ENCODE measurements around the gene NPM3. TPM values are rescaled to one million over a fixed set of nuclear protein-coding genes. Genes with fewer than 3 reads are reported as not detected.

The NPM3 gene
- total RNA-seq, 1 donor from 2014 or later, result 45.2 TPM

DNA sequence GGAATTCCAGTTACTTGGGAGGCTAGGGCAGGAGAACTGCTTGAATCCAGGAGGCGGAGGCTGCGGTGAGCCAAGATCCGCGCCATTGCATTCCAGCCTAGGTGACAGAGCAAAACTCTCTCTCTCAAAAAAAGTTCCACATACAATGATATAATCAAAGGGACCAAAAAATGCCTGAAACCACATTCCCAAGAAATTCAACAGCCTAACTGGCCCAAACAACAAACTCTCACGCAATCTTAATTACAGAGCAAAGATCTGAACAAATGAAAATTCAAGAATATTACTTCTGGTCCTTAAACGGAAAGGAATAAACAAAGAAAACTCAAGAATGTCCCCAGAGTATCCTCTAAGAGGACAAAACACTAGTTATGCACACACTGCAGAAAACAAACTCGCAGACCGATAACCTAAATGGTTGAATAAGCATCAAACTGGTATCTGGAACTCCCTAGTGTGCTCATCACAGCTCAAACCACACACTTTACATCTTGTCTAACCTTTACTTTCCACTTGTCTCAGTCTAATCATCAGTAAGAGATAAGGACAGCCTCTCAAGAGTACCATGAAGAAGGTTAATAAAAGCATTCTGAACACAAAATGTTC, 31.3 kb upstream of the NPM3 start:
- DNase-seq (ENCODE audit: low spot score in 2 of 2, unreplicated experiment in 2 of 2), result no peak
- peaks cover 39% of the 10 kb centered on the region for H3K4me1 Mint-ChIP-seq
- no peaks in the 10 kb centered on the region for H3K27me3 Mint-ChIP-seq (ENCODE audit: low read depth)
- peak overlapping the region; percentile 69 for H3K27ac Mint-ChIP-seq
- TF ChIP-seq, protein P1, sequence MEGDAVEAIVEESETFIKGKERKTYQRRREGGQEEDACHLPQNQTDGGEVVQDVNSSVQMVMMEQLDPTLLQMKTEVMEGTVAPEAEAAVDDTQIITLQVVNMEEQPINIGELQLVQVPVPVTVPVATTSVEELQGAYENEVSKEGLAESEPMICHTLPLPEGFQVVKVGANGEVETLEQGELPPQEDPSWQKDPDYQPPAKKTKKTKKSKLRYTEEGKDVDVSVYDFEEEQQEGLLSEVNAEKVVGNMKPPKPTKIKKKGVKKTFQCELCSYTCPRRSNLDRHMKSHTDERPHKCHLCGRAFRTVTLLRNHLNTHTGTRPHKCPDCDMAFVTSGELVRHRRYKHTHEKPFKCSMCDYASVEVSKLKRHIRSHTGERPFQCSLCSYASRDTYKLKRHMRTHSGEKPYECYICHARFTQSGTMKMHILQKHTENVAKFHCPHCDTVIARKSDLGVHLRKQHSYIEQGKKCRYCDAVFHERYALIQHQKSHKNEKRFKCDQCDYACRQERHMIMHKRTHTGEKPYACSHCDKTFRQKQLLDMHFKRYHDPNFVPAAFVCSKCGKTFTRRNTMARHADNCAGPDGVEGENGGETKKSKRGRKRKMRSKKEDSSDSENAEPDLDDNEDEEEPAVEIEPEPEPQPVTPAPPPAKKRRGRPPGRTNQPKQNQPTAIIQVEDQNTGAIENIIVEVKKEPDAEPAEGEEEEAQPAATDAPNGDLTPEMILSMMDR (IDR thresholded peaks at IDR 0.05; ENCODE audit: unreplicated experiment), result no peak
- peak overlapping the region; percentile 98 for H3K4me3 Mint-ChIP-seq
- no peaks in the 10 kb centered on the region for H3K9me3 Mint-ChIP-seq
- H3K36me3 Mint-ChIP-seq, result peaks cover 9% of the 10 kb centered on the region

DNA sequence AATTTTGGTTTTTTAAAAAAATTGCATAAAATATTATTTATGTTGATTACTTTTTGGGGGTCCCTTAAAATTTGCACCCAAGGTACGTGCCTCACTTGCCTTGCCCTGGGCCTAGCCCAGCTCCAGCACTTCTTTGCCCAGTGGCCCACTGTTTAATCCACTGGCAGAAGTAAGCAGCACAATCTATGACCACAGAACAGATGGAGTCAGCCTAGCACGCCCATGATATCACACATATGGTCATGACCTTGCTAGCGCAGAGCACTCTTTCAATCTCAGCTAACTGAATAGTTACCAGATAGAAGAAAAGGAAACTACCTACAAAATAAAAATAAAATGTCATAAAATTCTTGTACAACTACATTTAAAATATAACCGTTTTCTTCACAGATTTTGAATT, 29.4 kb upstream of the NPM3 start:
- no peaks in the 10 kb centered on the region for H3K9me3 Mint-ChIP-seq
- no peak for DNase-seq (ENCODE audit: low spot score in 2 of 2, unreplicated experiment in 2 of 2)
- H3K27ac Mint-ChIP-seq, result no peak overlapping the region
- H3K4me1 Mint-ChIP-seq, result peaks cover 30% of the 10 kb centered on the region
- H3K4me3 Mint-ChIP-seq, result no peak overlapping the region
- peaks cover 14% of the 10 kb centered on the region for H3K36me3 Mint-ChIP-seq
- H3K27me3 Mint-ChIP-seq (ENCODE audit: low read depth), result no peaks in the 10 kb centered on the region
- TF ChIP-seq, protein P1 (IDR thresholded peaks at IDR 0.05; ENCODE audit: unreplicated experiment), result no peak

DNA sequence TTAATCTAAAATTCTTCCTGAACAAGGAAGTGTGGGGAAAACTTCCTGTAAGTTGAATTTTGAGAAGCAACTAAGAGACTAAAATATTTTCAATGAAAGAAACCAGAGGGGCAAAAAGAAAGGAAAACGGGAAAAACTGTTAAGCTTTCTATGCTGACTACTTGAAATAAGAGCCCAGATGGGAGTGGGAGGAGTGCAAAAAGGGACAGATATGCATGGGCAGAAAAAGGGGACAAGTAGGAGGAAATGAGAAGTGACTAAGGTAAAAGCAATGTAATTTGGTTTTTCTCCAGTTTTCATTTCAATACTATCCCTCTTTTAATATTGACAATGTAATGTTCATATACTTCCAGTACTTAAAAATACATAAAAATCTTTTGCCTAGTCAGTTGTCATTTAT, 23.9 kb upstream of the NPM3 start:
- TF ChIP-seq, protein P1 (IDR thresholded peaks at IDR 0.05; ENCODE audit: unreplicated experiment), result no peak
- no peaks in the 10 kb centered on the region for H3K4me1 Mint-ChIP-seq
- peaks cover 30% of the 10 kb centered on the region for H3K36me3 Mint-ChIP-seq
- H3K27me3 Mint-ChIP-seq (ENCODE audit: low read depth), result no peaks in the 10 kb centered on the region
- no peak for DNase-seq (ENCODE audit: low spot score in 2 of 2, unreplicated experiment in 2 of 2)
- H3K9me3 Mint-ChIP-seq, result no peaks in the 10 kb centered on the region
- no peak overlapping the region for H3K4me3 Mint-ChIP-seq
- no peak overlapping the region for H3K27ac Mint-ChIP-seq

DNA sequence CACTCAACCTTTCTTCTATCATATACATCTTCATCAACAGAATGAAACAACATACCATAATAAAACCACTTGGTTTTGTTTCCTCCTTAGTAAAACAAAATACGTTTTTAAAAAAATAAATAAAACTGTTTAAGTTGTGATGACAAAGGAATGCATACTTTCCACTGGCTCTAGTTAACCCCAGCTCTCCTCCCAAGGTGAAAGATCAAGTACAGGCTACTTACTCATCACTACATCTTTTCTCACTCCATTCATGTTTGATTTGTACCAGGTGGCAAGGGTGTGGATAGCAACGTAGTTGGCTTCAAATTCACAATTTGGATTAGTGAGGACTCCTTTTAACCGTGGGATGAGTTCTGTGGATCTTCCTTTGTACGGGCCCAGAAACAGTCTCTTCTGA, 20.3 kb upstream of the NPM3 start:
- Mint-ChIP-seq H3K36me3 (peaks cover 39% of the 10 kb centered on the region), H3K4me3 (no peak overlapping the region), H3K9me3 (no peaks in the 10 kb centered on the region), H3K4me1 (no peaks in the 10 kb centered on the region), H3K27me3 (ENCODE audit: low read depth) (no peaks in the 10 kb centered on the region), H3K27ac (no peak overlapping the region)
- DNase-seq (ENCODE audit: low spot score in 2 of 2, unreplicated experiment in 2 of 2), result no peak
- TF ChIP-seq, protein P1 (IDR thresholded peaks at IDR 0.05; ENCODE audit: unreplicated experiment), result no peak

DNA sequence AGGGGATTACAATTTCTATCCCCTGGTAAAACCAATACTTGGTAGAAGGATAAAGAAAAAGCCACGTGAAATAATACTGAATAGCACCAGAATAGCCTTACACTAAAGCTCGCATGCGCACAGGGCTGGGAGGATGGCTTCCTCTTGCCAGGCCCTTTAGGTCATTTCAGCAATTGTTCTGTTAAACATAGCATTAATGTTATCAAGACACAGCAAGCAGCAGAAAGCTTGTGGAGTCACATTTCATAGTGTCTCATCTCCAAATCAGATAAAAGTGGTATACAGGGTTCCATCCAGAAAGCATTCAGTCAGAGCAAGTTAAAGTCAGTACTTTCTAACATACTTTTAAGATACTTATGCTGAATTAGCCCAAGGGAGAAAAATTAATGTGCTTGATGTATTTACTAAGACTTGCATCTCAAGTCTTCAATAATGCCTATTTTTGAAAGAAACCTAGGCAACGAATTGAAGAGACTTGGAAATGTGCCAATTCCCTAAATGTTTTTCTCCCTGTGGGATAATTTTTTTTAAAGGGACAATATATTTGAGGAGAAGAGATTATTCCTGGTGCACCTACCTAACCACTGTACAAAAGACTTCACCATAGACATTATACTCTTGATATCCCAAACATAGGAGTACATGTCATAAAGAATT, 14.3 kb upstream of the NPM3 start:
- no peak overlapping the region for H3K4me3 Mint-ChIP-seq
- TF ChIP-seq, protein P1 (IDR thresholded peaks at IDR 0.05; ENCODE audit: unreplicated experiment), result no peak
- peak overlapping the region; percentile 30 for H3K27ac Mint-ChIP-seq
- no peaks in the 10 kb centered on the region for H3K27me3 Mint-ChIP-seq (ENCODE audit: low read depth)
- H3K4me1 Mint-ChIP-seq, result no peaks in the 10 kb centered on the region
- H3K9me3 Mint-ChIP-seq, result no peaks in the 10 kb centered on the region
- DNase-seq (ENCODE audit: low spot score in 2 of 2, unreplicated experiment in 2 of 2), result no peak
- H3K36me3 Mint-ChIP-seq, result peaks cover 44% of the 10 kb centered on the region
